PFSK-1 (cell line): ENCODE data around the gene KRTAP3-1.

Experiments
- REST ChIP-seq, 2 experiments: IDR thresholded peaks; 2 replicates each; pipeline versions ENCODE4 v1.6.1 to v1.8.0; 2011 to 2012; ENCODE audit warnings: low read depth in 2 of 2, low read length in 2 of 2, control low read depth in 1 of 2, inconsistent platforms in 1 of 2, mild to moderate bottlenecking in 1 of 2, moderate library complexity in 1 of 2; ENCODE audit not compliant: insufficient read depth in 1 of 2
- SIN3A ChIP-seq: IDR thresholded peaks from 2 replicates; pipeline ENCODE4 v1.6.1; 2012; ENCODE audit warnings: mild to moderate bottlenecking, low read length, moderate library complexity, borderline replicate concordance; ENCODE audit not compliant: insufficient read depth

- TF ChIP-seq REST (IDR thresholded peaks at IDR 0.05; ENCODE audit: insufficient read depth in 1 of 2, low read depth in 2 of 2, low read length in 2 of 2) (no peak), SIN3A (no peak)
Observed at GRCh38 chr17:40980117-40980516, 28.8 kb downstream of the KRTAP3-1 start.
